GM18867 (cell line): ENCODE results near the gene SYT1.

ENCODE experiments used
- ATAC-seq: cut with Tn5 transposase; IDR thresholded peaks from one replicate; pipeline ENCODE4 v1.9.1; 2021; ENCODE audit warnings: mild to moderate bottlenecking, moderate library complexity; ENCODE audit not compliant: unreplicated experiment

Gene SYT1

GRCh38 chr12:79487386-79488110, 623.0 kb downstream of the SYT1 start:
- no peak for ATAC-seq
